ENCODE data around the gene WNT3A.

DNA sequence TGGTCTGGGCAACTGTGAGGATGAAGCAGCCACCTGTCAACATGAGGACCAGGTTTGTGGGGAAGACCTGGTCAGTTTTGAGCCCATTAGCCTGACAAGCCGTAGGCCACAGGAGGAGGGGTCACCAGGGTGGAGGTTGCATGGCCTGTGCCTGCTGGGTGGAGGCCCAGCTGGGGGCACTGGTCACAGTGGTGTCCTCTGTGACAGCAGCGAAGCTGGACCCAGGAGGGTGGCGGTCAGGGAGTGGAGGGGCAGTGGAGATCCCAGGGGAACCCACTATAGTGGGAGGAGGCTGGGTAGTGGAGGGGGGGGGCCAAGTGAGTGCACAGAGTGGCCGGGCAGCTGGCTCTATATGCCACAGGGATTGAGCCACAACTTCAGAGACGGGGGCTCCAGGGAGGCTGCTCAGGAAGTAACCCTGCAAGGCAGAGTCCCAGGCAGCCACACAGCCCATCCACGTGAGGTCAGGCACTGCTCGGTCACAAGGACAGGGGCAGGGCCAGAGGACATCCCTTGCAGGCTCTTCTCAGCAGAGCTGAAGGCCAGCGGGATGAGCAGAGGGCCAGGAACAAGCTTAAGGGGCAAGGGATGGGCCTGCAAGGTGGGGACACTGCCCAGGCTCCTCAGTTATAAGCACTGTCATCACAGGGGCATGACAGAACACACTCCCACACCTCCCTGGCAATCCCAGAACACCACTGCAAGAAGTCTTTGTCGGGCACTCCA is 98.6 kb downstream of the WNT3A start:
- TF ChIP-seq CTCF (conservative IDR thresholded peaks at IDR 0.05; ENCODE audit: low read length): no peak
- no peak for TF ChIP-seq EZH2phosphoT487 (IDR thresholded peaks at IDR 0.05; ENCODE audit: borderline replicate concordance)

All from Loucy (cell line).